Astrocyte (in vitro differentiated cells and primary cell): ENCODE results near the gene ZNF740. TPM values are rescaled to one million over a fixed set of nuclear protein-coding genes. Genes with fewer than 3 reads are reported as not detected.

Experiments used
- DNase-seq: peaks from one replicate; pipeline ENCODE4 v3.0.0-alpha.2; 2010; ENCODE audit warnings: low read depth
- FAIRE-seq: peaks from 2 replicates; lab custom pipeline; 2011; peaks lifted over from hg19 to GRCh38; lab: Jason Lieb, UNC
- H2AFZ ChIP-seq: 2 replicates; pipeline ENCODE4 v1.6.0; 2012; ENCODE audit warnings: low read depth, low read length, inconsistent platforms
- H3K27ac ChIP-seq: 2 replicates; pipeline ENCODE4 v1.5.1; 2011; ENCODE audit warnings: low read depth, low read length, inconsistent platforms
- H3K27me3 ChIP-seq: 2 replicates; pipeline ENCODE4 v1.6.0; 2011; ENCODE audit warnings: low read length, inconsistent platforms; ENCODE audit not compliant: insufficient read depth
- H3K36me3 ChIP-seq: 2 replicates; pipeline ENCODE4 v1.5.1; 2011; ENCODE audit warnings: low read length, inconsistent platforms; ENCODE audit not compliant: insufficient read depth
- H3K4me1 ChIP-seq: 2 replicates; pipeline ENCODE4 v1.5.1; 2011; ENCODE audit warnings: low read length, inconsistent platforms; ENCODE audit not compliant: insufficient read depth
- H3K4me2 ChIP-seq: 2 replicates; pipeline ENCODE4 v1.6.0; 2012; ENCODE audit warnings: low read length, inconsistent platforms
- H3K4me3 ChIP-seq: 2 replicates; pipeline ENCODE4 v1.5.1; 2011; ENCODE audit warnings: low read depth, mild to moderate bottlenecking, low read length, inconsistent platforms; ENCODE audit not compliant: insufficient read depth
- H3K79me2 ChIP-seq: 2 replicates; pipeline ENCODE4 v1.6.0; 2012; ENCODE audit warnings: mild to moderate bottlenecking, low read length, inconsistent platforms; ENCODE audit not compliant: insufficient read depth
- H3K9ac ChIP-seq: 2 replicates; pipeline ENCODE4 v1.6.0; 2012; ENCODE audit warnings: mild to moderate bottlenecking, low read length, inconsistent platforms
- H3K9me3 ChIP-seq: 2 replicates; pipeline ENCODE4 v1.5.1; 2012; ENCODE audit warnings: low read depth, mild to moderate bottlenecking, low read length, inconsistent platforms; ENCODE audit not compliant: insufficient read depth
- H4K20me1 ChIP-seq: 2 replicates; pipeline ENCODE4 v1.6.0; 2012; ENCODE audit warnings: low read length, inconsistent platforms; ENCODE audit not compliant: insufficient read depth
- H3K27ac Mint-ChIP-seq: one replicate; pipeline ENCODE4 v1.8.0; 2021; ENCODE audit warnings: mild to moderate bottlenecking, mixed read lengths; ENCODE audit not compliant: unreplicated experiment
- H3K27me3 Mint-ChIP-seq: one replicate; pipeline ENCODE4 v1.8.0; 2021; ENCODE audit warnings: low read depth, mixed read lengths; ENCODE audit not compliant: unreplicated experiment
- H3K36me3 Mint-ChIP-seq: one replicate; pipeline ENCODE4 v1.8.0; 2021; ENCODE audit warnings: low read depth, mixed read lengths; ENCODE audit not compliant: unreplicated experiment
- H3K4me1 Mint-ChIP-seq: one replicate; pipeline ENCODE4 v1.8.0; 2021; ENCODE audit warnings: low read depth, mixed read lengths; ENCODE audit not compliant: unreplicated experiment
- H3K4me3 Mint-ChIP-seq: one replicate; pipeline ENCODE4 v1.8.0; 2021; ENCODE audit warnings: mild to moderate bottlenecking, moderate library complexity, mixed read lengths; ENCODE audit not compliant: unreplicated experiment
- H3K9me3 Mint-ChIP-seq: one replicate; pipeline ENCODE4 v1.8.0; 2021; ENCODE audit warnings: mild to moderate bottlenecking, mixed read lengths; ENCODE audit not compliant: unreplicated experiment
- EZH2 ChIP-seq: IDR thresholded peaks from 2 replicates; pipeline ENCODE4 v1.6.1; 2012; ENCODE audit warnings: mild to moderate bottlenecking, low read length, inconsistent platforms; ENCODE audit not compliant: insufficient read depth
- total RNA-seq: library from RNA; stranded (reverse); gene quantifications from 2 replicates; pipeline ENCODE4 v1.2.1, GENCODE V29; 2021
- TF ChIP-seq, protein P1 (sequence below): IDR thresholded peaks from 2 replicates; pipeline ENCODE4 v1.5.1; 2011; ENCODE audit warnings: low read depth, mild to moderate bottlenecking, inconsistent platforms, low read length, moderate library complexity; ENCODE audit not compliant: insufficient read depth

The ZNF740 gene
- total RNA-seq, 1 donor from 2014 or later, result 31.0 TPM

DNA sequence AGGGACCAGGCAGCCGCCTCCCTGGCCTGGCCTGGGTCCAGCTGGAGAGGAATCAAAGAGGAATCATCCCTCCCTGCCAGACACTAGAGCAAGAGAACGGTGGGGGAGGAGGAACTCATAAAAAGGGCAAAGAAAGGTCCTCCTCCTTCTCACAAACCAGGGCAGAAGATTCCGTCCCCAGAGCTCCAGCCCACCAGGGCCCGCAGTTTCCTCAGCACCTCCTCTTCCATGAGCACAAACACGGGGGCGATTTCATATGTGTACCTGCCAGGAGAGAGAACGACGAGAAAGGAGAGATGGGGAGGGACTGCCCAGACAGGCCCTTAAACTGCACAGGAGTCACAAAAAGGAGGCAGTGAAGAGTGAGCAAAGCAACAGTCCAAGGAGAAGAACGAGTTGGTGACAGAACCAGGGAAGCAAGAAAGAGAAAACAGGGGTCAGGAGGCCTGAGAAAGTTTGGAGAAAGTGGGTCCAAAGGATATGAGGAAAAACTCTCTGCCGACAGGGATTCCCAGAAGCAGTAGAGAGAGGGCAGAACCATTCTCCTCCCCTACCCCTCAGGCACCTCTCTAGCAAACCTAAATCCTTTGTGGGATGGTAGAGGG is 8.7 kb upstream of the ZNF740 start:
- Histone ChIP-seq H3K27me3 (no peaks in the 10 kb centered on the region), H3K4me2 (no peak overlapping the region), H2AFZ (no peak overlapping the region), H3K27ac (no peak overlapping the region), H3K9ac (no peak overlapping the region), H4K20me1 (no peaks in the 10 kb centered on the region), H3K79me2 (no peaks in the 10 kb centered on the region), H3K4me3 (no peak overlapping the region), H3K9me3 (no peaks in the 10 kb centered on the region), H3K4me1 (peaks cover 19% of the 10 kb centered on the region), H3K36me3 (peaks cover 5% of the 10 kb centered on the region)
- H3K4me3 Mint-ChIP-seq, result peak overlapping the region; percentile 54
- H3K27ac Mint-ChIP-seq, result peak overlapping the region; percentile 69
- H3K27me3 Mint-ChIP-seq, result no peaks in the 10 kb centered on the region
- peaks cover 22% of the 10 kb centered on the region for H3K4me1 Mint-ChIP-seq
- FAIRE-seq (no peak), DNase-seq (no peak)
- TF ChIP-seq, protein P1, sequence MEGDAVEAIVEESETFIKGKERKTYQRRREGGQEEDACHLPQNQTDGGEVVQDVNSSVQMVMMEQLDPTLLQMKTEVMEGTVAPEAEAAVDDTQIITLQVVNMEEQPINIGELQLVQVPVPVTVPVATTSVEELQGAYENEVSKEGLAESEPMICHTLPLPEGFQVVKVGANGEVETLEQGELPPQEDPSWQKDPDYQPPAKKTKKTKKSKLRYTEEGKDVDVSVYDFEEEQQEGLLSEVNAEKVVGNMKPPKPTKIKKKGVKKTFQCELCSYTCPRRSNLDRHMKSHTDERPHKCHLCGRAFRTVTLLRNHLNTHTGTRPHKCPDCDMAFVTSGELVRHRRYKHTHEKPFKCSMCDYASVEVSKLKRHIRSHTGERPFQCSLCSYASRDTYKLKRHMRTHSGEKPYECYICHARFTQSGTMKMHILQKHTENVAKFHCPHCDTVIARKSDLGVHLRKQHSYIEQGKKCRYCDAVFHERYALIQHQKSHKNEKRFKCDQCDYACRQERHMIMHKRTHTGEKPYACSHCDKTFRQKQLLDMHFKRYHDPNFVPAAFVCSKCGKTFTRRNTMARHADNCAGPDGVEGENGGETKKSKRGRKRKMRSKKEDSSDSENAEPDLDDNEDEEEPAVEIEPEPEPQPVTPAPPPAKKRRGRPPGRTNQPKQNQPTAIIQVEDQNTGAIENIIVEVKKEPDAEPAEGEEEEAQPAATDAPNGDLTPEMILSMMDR, result no peak
- TF ChIP-seq EZH2, result no peak
- H3K9me3 Mint-ChIP-seq, result no peaks in the 10 kb centered on the region
- peaks cover 17% of the 10 kb centered on the region for H3K36me3 Mint-ChIP-seq

DNA sequence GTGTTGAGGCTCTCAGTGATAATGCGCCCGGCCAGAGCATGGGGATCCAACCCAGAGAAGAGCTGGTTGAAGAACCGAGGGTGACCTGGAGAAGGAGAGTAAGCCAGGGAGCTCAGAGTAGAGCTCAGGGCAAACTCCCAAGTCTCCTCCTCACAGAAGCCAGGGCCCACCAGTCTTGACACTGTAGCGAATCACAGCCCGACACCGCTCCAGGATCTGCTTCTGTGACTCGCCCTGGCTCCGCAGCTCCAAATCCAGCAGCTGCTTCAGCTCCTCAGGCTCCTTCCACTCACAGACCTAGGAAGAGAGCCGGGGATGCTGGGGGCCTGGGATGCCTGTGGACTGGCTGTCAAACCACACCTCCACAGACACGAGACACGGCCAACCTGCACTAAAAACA is 8.2 kb upstream of the ZNF740 start:
- Mint-ChIP-seq H3K27ac (no peak overlapping the region), H3K4me1 (peaks cover 22% of the 10 kb centered on the region), H3K4me3 (no peak overlapping the region), H3K27me3 (no peaks in the 10 kb centered on the region), H3K36me3 (peaks cover 13% of the 10 kb centered on the region), H3K9me3 (no peaks in the 10 kb centered on the region)
- H3K27ac ChIP-seq, result no peak overlapping the region
- H3K4me2 ChIP-seq, result peak overlapping the region; percentile 25
- H4K20me1 ChIP-seq, result no peaks in the 10 kb centered on the region
- H3K27me3 ChIP-seq, result no peaks in the 10 kb centered on the region
- H3K4me1 ChIP-seq, result peaks cover 19% of the 10 kb centered on the region
- no peaks in the 10 kb centered on the region for H3K79me2 ChIP-seq
- H3K36me3 ChIP-seq, result peaks cover 5% of the 10 kb centered on the region
- no peak overlapping the region for H3K4me3 ChIP-seq
- FAIRE-seq, result no peak
- H2AFZ ChIP-seq, result peak overlapping the region; percentile 1
- DNase-seq, result peak; percentile 53
- TF ChIP-seq EZH2, result no peak
- TF ChIP-seq, protein P1, result no peak
- H3K9me3 ChIP-seq, result no peaks in the 10 kb centered on the region
- H3K9ac ChIP-seq, result no peak overlapping the region

DNA sequence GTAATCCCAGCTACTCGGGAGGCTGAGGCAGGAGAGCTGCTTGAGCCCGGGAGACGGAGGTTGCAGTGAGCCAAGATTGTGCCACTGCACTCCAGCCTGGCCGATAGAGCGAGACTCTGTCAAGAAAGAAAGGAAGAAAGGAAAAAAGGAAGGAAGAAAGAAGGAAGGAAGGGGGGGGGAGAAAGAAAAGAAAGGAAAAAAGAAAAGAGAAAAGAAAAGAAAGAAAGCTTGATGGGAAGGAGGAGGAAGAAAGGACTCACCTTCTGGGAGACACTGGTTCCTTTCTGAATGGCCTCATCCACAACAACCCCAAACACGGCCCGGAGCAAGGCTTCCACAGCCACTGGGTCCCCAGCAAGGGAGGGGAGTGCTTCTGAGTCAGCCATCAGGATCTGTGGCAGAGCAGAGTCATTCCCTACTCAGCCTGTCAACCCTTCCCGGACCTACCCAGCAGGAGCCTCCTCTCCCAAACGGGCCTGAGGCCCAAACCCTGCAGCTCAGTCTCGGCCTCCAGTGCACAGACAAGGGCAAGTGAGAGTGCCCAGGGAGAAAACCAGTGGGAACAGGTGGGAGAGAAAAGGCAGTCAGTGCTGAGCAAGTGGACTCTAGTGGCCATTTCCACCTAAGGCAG is 7.3 kb upstream of the ZNF740 start:
- no peak for TF ChIP-seq EZH2
- TF ChIP-seq, protein P1, result no peak
- H3K36me3 ChIP-seq, result peaks cover 5% of the 10 kb centered on the region
- Mint-ChIP-seq H3K9me3 (no peaks in the 10 kb centered on the region), H3K27me3 (no peaks in the 10 kb centered on the region), H3K27ac (no peak overlapping the region), H3K4me1 (peaks cover 22% of the 10 kb centered on the region), H3K36me3 (peaks cover 13% of the 10 kb centered on the region), H3K4me3 (no peak overlapping the region)
- no peak overlapping the region for H3K4me3 ChIP-seq
- DNase-seq, result peak; percentile 25
- H4K20me1 ChIP-seq, result no peaks in the 10 kb centered on the region
- no peaks in the 10 kb centered on the region for H3K9me3 ChIP-seq
- FAIRE-seq, result no peak
- peaks cover 19% of the 10 kb centered on the region for H3K4me1 ChIP-seq
- peak overlapping the region; percentile 6 for H2AFZ ChIP-seq
- H3K4me2 ChIP-seq, result peak overlapping the region; percentile 37
- H3K9ac ChIP-seq, result peak overlapping the region; percentile 2
- H3K79me2 ChIP-seq, result no peaks in the 10 kb centered on the region
- H3K27me3 ChIP-seq, result no peaks in the 10 kb centered on the region
- no peak overlapping the region for H3K27ac ChIP-seq
